Right lobe of liver (tissue), 6 donors: ENCODE measurements around the gene MAPK14. TPM values are rescaled to one million over a fixed set of nuclear protein-coding genes. Genes with fewer than 3 reads are reported as not detected.
"Not testable (repeated sequence)": the region's sequence is repeated elsewhere in the genome, so short reads cannot be mapped to it uniquely, and the experiment has no call there.

Experiments used
- ATAC-seq, 4 donors: fragments of 200-7000 bp; cut with Tn5 transposase; one replicate each; pipeline ENCODE4 v1.9.1; 2020; ENCODE audit warnings: mild to moderate bottlenecking in 4 of 4, moderate library complexity in 4 of 4
- DNase-seq, 3 donors: peaks; one replicate each; pipeline ENCODE4 v3.0.0-alpha.2; 2020
- H3K27ac ChIP-seq, 3 donors: fragments of 200-600 bp; one replicate each; pipeline ENCODE4 v1.8.0; 2022
- H3K27me3 ChIP-seq, 2 donors: fragments of 200-600 bp; one replicate each; pipeline ENCODE4 v1.8.0; 2022
- H3K36me3 ChIP-seq, 4 donors: fragments of 200-600 bp; sonication (generic) in 1 of 4; one replicate each; pipeline versions ENCODE4 v1.5.1 to v1.8.0; 2017 to 2022; ENCODE audit warnings: control low read depth in 1 of 4
- H3K4me1 ChIP-seq, 4 donors: fragments of 200-600 bp; sonication (generic) in 1 of 4; one replicate each; pipeline versions ENCODE4 v1.5.1 to v1.8.0; 2017 to 2022; ENCODE audit warnings: control low read depth in 1 of 4
- H3K4me3 ChIP-seq, 3 donors: fragments of 200-600 bp; one replicate each; pipeline ENCODE4 v1.8.0; 2022
- H3K9me3 ChIP-seq, 4 donors: fragments of 200-600 bp; sonication (generic) in 1 of 4; one replicate each; pipeline versions ENCODE4 v1.5.1 to v1.8.0; 2017 to 2022; ENCODE audit warnings: control low read depth in 1 of 4
- POLR2A ChIP-seq: fragments of 450-650 bp; IDR thresholded peaks from one replicate; pipeline ENCODE4 v1.6.1; 2017; ENCODE audit warnings: antibody characterized with exemption, mild to moderate bottlenecking
- WGBS: methylation state at CpG from one replicate; pipeline ENCODE4 v1.1.6; 2018; ENCODE audit warnings: low coverage, low lambda C conversion rate; ENCODE audit not compliant: insufficient coverage; ENCODE audit errors: missing lambda C conversion rate; 5-methylcytosine and 5-hydroxymethylcytosine counted together
- intact Hi-C, 2 donors: fragments of 100-400 bp; cut with DNase I; formaldehyde crosslinking; loops; one replicate each; pipeline versions ENCODE4 v1.11.2 to v1.14.1; 2022
- total RNA-seq, 6 experiments: library from RNA; depleted of rRNA in 2 of 6; stranded (reverse); fragments of >200 nt in 2 of 6; fragmentation: NEBNext Ultra II Directional in 3 of 6; extraction: Animal tissue kit (Norgen Biotek cat#: 25700) in 3 of 6; gene quantifications; one replicate each; pipeline versions ENCODE4 v1.1.0 to v1.2.4, GENCODE V29; 2016 to 2023
- TF ChIP-seq, protein P1 (sequence below), 4 donors: fragments of 200-600 bp in 3 of 4; fragments of 450-650 bp in 1 of 4; IDR thresholded peaks; one replicate each; pipeline versions ENCODE4 v1.5.1 to v1.8.0; 2016 to 2022; ENCODE audit warnings: antibody characterized with exemption in 4 of 4, mild to moderate bottlenecking in 2 of 4
- donor health status: DM: no; HTN: yes; CAD: no.
- donor health status: DM: no; HTN: no; CAD: no.
- donor health status: DM: no; HTN: no; CAD: no.
- donor health status: DM: no; HTN: yes; CAD: no.
- donor health status: DM: no; HTN: yes; CAD: no.

MAPK14 gene
- total RNA-seq, 6 experiments from 2014 or later = 37.9 to 53.3 (median 45.3) TPM

DNA sequence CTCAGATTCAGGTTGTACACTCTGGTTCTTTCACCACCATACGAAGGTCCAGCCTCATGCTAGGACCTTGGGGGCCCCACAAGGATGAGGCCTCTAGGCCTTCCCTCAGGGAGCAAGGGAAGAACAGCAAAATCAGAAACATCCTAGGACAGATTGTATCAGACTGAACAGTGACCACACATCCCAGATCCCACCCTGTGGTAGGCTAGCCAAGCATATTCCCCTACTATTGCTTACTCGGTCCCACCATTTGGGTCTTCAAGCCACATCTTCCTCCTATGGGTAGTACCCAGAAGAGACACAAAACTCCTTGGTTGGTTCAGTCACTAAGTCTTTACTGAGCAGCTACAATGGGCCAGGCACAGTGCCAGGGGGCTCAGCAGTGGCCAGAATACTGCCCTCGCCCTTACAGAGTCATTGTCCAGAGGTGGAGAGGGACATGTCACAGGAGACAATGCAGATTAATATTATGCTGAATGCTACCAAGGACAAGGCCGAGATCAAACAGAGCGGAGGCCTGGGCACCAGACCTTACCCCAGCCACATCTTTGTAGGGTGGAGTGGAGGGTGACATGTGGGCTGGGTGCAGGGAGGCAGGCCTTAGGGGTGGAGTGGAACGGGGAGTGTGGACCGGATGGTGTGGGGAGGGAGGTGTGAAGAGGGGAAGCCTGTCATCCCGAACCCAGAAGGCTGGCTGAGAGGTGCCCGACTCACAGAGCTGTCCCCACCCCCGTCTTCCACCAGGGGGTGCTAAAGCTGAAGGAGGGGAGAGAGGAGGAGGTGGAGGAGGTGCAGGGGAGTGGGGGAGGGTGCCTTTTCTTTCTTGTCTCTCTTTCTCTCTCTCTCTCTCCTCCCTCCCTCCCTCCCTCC, 95.9 kb downstream of the MAPK14 start:
- ATAC-seq (peak; percentile 72 to 79 (median 78)), DNase-seq (peak; percentile 84 to 88 (median 87))
- intact Hi-C loops = no loop called here
- WGBS = 27% methylated on average over 6 of the region's 10 CpGs
- no peak overlapping the region for H3K4me3 ChIP-seq
- no peaks in the 10 kb centered on the region for H3K9me3 ChIP-seq
- H3K27ac ChIP-seq = no peak overlapping the region
- TF ChIP-seq POLR2A = no peak
- TF ChIP-seq, protein P1, sequence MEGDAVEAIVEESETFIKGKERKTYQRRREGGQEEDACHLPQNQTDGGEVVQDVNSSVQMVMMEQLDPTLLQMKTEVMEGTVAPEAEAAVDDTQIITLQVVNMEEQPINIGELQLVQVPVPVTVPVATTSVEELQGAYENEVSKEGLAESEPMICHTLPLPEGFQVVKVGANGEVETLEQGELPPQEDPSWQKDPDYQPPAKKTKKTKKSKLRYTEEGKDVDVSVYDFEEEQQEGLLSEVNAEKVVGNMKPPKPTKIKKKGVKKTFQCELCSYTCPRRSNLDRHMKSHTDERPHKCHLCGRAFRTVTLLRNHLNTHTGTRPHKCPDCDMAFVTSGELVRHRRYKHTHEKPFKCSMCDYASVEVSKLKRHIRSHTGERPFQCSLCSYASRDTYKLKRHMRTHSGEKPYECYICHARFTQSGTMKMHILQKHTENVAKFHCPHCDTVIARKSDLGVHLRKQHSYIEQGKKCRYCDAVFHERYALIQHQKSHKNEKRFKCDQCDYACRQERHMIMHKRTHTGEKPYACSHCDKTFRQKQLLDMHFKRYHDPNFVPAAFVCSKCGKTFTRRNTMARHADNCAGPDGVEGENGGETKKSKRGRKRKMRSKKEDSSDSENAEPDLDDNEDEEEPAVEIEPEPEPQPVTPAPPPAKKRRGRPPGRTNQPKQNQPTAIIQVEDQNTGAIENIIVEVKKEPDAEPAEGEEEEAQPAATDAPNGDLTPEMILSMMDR (IDR thresholded peaks at IDR 0.05) = peak; percentile 53 to 71 (median 60)
- H3K36me3 ChIP-seq = no peaks in the 10 kb centered on the region
- peaks cover 0 to 34% (median 8%) of the 10 kb centered on the region in 4 donors for H3K4me1 ChIP-seq
- no peaks in the 10 kb centered on the region for H3K27me3 ChIP-seq

DNA sequence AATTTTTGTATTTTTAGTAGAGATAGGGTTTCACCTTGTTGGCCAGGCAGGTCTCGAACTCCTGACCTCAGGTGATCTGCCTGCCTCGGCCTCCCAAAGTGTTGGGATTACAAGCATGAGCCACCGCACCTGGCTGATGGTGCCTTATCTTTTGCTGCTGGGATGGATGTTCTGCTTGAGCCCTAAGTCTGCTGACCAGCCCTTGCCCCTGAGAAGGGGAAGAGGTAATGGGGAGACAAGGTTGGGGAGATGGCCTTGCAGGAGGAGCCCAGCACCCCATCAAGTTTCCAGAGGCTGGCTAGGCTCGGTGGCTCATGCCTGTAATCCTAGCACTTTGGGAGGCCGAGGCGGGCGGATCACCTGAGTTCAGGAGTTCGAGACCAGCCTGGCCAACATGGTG, 96.7 kb downstream of the MAPK14 start:
- H3K27me3 ChIP-seq, H3K4me3 ChIP-seq, intact Hi-C loops, ATAC-seq, H3K27ac ChIP-seq, H3K36me3 ChIP-seq, H3K9me3 ChIP-seq: not testable (repeated sequence)
- peak in 1 of 3 donors; percentile 38 for DNase-seq
- H3K4me1 ChIP-seq = peaks cover 0 to 34% (median 8%) of the 10 kb centered on the region in 4 donors
- WGBS = 0% methylated on average over 1 of the region's 8 CpGs

DNA sequence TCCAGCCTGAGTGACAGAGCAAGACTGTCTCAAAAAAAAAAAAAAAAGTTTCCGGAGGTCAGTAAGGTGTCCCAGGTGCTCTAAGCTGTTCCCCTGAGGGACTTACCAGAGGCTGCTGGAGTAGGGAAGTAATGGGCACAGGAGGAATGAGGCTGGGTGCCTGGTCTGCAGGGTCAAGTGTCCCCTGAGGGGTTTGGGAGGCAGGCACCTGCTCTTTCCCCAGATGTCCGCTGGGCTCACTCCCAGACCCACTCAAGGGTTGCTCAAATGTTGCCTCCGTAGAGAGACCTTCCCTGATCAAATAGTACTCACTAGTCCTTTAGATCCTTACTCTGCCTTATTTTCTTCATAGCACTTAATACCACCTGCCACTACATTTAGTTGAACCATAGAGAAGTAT, 97.3 kb downstream of the MAPK14 start:
- TF ChIP-seq, protein P1 (IDR thresholded peaks at IDR 0.05) = no peak
- TF ChIP-seq POLR2A = no peak
- H3K9me3 ChIP-seq = no peaks in the 10 kb centered on the region
- no peak overlapping the region for H3K4me3 ChIP-seq
- peak in 1 of 3 donors; percentile 38 for DNase-seq
- no peaks in the 10 kb centered on the region for H3K27me3 ChIP-seq
- ATAC-seq = no peak
- no peaks in the 10 kb centered on the region for H3K36me3 ChIP-seq
- intact Hi-C loops = no loop called here
- 80% methylated on average over 1 of the region's 3 CpGs for WGBS
- H3K27ac ChIP-seq = no peak overlapping the region
- peaks cover 0 to 34% (median 8%) of the 10 kb centered on the region in 4 donors for H3K4me1 ChIP-seq

DNA sequence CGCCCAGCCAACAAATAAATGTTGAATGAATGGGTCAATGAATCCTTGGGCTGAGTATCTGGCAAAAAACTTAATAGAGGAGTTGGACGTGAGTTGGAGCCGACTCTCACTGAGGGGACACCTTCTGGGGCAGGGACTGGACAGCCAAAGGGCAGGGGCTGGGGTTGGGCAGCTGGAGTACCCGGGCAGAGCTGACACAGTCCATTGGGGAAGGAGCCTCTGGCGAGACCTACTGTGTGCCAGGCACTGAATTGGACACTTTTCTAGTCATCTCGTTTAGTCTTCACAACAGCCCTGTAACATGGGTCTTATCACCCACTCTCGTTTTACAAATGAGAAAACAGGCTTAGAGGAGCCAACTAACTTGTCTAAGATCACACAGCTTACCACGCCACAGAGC, 98.0 kb downstream of the MAPK14 start:
- Histone ChIP-seq H3K27ac (no peak overlapping the region), H3K4me3 (no peak overlapping the region), H3K36me3 (no peaks in the 10 kb centered on the region), H3K27me3 (no peaks in the 10 kb centered on the region), H3K4me1 (peaks cover 0 to 33% (median 8%) of the 10 kb centered on the region in 4 donors), H3K9me3 (no peaks in the 10 kb centered on the region)
- WGBS = 73% methylated on average over 7 of the region's 8 CpGs
- no peak for ATAC-seq
- DNase-seq = peak in 1 of 3 donors; percentile 47
- intact Hi-C loops = no loop called here
- TF ChIP-seq, protein P1 (IDR thresholded peaks at IDR 0.05) = no peak
- TF ChIP-seq POLR2A = no peak

DNA sequence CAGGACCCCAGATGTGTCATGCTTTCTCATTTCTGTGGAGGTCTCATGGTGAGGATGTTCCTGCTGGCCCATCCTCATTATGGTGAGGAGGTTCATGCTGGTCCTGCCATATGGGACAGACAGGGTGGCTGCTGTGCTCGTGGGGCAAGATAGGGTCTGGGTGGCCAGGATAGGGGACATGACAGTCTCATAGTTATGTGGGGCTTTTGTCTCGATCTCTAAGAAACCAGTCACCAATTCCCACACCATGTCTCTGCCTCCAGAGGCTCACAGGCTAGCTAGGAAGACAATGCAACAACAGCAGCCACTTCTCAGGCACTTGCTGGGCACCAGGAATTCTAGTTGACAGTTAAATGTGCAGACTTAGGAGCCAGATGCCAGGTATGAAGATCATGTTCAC, 98.5 kb downstream of the MAPK14 start:
- intact Hi-C loops = no loop called here
- ATAC-seq (no peak), DNase-seq (peak in 1 of 3 donors; percentile 35)
- Histone ChIP-seq H3K9me3 (no peaks in the 10 kb centered on the region), H3K36me3 (no peaks in the 10 kb centered on the region), H3K4me1 (peaks cover 0 to 30% (median 6%) of the 10 kb centered on the region in 4 donors), H3K27me3 (no peaks in the 10 kb centered on the region), H3K4me3 (no peak overlapping the region), H3K27ac (no peak overlapping the region)
- TF ChIP-seq, protein P1 (IDR thresholded peaks at IDR 0.05) = no peak
- TF ChIP-seq POLR2A = no peak
- WGBS = no CpG with 5 or more reads among the region's 2 CpGs
